Natural killer cell (primary cell): ENCODE results near the gene DOC2B. TPM values are rescaled to one million over a fixed set of nuclear protein-coding genes. Genes with fewer than 3 reads are reported as not detected.

ENCODE experiments used
- ATAC-seq, 3 donors: fragments of 150-1000 bp in 2 of 3; fragments of 200-7000 bp in 1 of 3; cut with Tn5 transposase; 1 replicate in 1 of 3; 2 replicates in 2 of 3; pipeline ENCODE4 v1.10.0; 2021; ENCODE audit warnings: mild to moderate bottlenecking in 2 of 3, moderate library complexity in 2 of 3
- DNase-seq, 2 donors: peaks; one replicate each; pipeline versions ENCODE4 v3.0.0 to v3.0.0-alpha.2; 2013 to 2021; ENCODE audit warnings: mixed read lengths in 1 of 2
- H3K27ac ChIP-seq: one replicate; pipeline ENCODE4 v1.5.1; 2013; ENCODE audit warnings: mild to moderate bottlenecking, low read length
- H3K27me3 ChIP-seq: one replicate; pipeline ENCODE4 v1.6.1; 2013; ENCODE audit warnings: low read length; ENCODE audit not compliant: control insufficient read depth, insufficient read depth
- H3K36me3 ChIP-seq: one replicate; pipeline ENCODE4 v1.6.1; 2013; ENCODE audit warnings: low read length; ENCODE audit not compliant: control insufficient read depth, insufficient read depth
- H3K4me1 ChIP-seq: one replicate; pipeline ENCODE4 v1.6.1; 2013; ENCODE audit warnings: low read length; ENCODE audit not compliant: control insufficient read depth, insufficient read depth
- H3K4me3 ChIP-seq: one replicate; pipeline ENCODE4 v1.5.1; 2013; ENCODE audit warnings: low read length
- H3K9me3 ChIP-seq: one replicate; pipeline ENCODE4 v1.6.1; 2013; ENCODE audit warnings: low read length; ENCODE audit not compliant: control insufficient read depth, insufficient read depth
- H3K27ac Mint-ChIP-seq, 2 donors: one replicate each; pipeline ENCODE4 v1.8.0; 2022; ENCODE audit warnings: mild to moderate bottlenecking in 2 of 2, mixed read lengths in 2 of 2, moderate library complexity in 1 of 2
- H3K27me3 Mint-ChIP-seq, 2 donors: one replicate each; pipeline ENCODE4 v1.8.0; 2022; ENCODE audit warnings: low read depth in 2 of 2, mixed read lengths in 2 of 2
- H3K36me3 Mint-ChIP-seq: one replicate; pipeline ENCODE4 v1.8.0; 2022; ENCODE audit warnings: mixed read lengths
- H3K4me1 Mint-ChIP-seq, 2 donors: one replicate each; pipeline ENCODE4 v1.8.0; 2022; ENCODE audit warnings: mixed read lengths in 2 of 2
- H3K4me3 Mint-ChIP-seq: one replicate; pipeline ENCODE4 v1.8.0; 2022; ENCODE audit warnings: mild to moderate bottlenecking, moderate library complexity, mixed read lengths
- H3K9me3 Mint-ChIP-seq, 2 donors: one replicate each; pipeline ENCODE4 v1.8.0; 2022; ENCODE audit warnings: mixed read lengths in 2 of 2
- WGBS: methylation state at CpG from one replicate; pipeline ENCODE4 v1.1.7; 2013; ENCODE audit warnings: missing lambda C conversion rate; ENCODE audit not compliant: insufficient coverage; 5-methylcytosine and 5-hydroxymethylcytosine counted together
- intact Hi-C: fragments of 100-400 bp; cut with micrococcal nuclease; formaldehyde crosslinking; loops from one replicate; pipeline ENCODE4 v1.14.2; 2022
- total RNA-seq, 4 donors: library from RNA; stranded (reverse); fragments of 120-200 nt in 1 of 4; gene quantifications; one replicate each; pipeline versions ENCODE4 v1.2.3 to v1.2.4, GENCODE V29; 2013 to 2022
- TF ChIP-seq, protein P1 (sequence below): fragments of 200-600 bp; IDR thresholded peaks from one replicate; pipeline ENCODE4 v1.8.0; 2022; ENCODE audit warnings: antibody characterized with exemption

DOC2B gene
- total RNA-seq, 3 donors from 2014 or later (not counting 1 experiment from before 2014, with no cell fraction given), result 0.07 to 0.20 TPM; not detected in 1

DNA sequence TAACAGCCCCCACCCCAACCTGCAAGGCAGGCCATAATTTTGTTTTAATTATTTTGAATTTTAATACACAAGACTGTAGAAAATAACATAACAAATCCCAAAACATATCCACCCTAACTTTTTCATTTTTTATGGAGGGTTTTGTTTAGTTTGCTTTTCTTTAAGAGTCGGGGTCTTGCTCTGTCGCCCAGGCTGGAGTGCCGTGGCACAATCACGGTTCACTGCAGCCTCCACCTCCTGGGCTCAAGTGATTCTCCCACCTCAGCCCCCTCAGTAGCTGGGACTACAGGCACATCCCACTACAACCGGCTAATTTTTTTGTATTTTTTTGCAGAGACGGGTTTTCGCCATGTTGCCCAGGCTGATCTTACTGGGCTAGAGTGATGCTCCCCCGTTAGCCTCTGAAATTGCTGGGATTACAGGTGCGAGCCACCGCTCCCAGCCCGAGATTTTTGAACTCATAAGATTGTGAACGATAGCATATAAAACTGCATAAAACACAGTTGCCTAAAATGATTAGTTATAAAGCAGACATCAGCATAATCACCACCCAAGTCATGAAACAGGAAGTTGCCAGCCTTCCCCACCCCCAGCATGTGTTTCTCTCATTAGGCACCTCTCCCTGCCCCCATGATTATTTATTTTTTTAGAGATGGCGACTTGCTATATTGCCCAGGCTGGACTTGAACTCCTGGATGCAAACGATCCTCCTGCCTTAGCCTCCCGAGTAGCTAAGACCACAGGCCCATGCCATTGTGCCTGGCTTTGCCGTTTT lies 13.6 kb upstream of the DOC2B start:
- 88% methylated on average over 16 of the region's 16 CpGs for WGBS
- H3K27ac ChIP-seq, result no peak overlapping the region
- H3K36me3 ChIP-seq, result no peaks in the 10 kb centered on the region
- DNase-seq (no peak), ATAC-seq (no peak)
- no peaks in the 10 kb centered on the region for H3K4me1 Mint-ChIP-seq
- H3K4me3 Mint-ChIP-seq, result no peak overlapping the region
- no peaks in the 10 kb centered on the region for H3K4me1 ChIP-seq
- peaks cover 0 to 7% of the 10 kb centered on the region in 2 donors for H3K27me3 Mint-ChIP-seq
- no peak overlapping the region for H3K4me3 ChIP-seq
- H3K27ac Mint-ChIP-seq, result no peak overlapping the region
- H3K9me3 Mint-ChIP-seq, result peaks cover 0 to 4% of the 10 kb centered on the region in 2 donors
- intact Hi-C loops, result no loop called here
- H3K27me3 ChIP-seq, result peaks cover 5% of the 10 kb centered on the region
- TF ChIP-seq, protein P1, sequence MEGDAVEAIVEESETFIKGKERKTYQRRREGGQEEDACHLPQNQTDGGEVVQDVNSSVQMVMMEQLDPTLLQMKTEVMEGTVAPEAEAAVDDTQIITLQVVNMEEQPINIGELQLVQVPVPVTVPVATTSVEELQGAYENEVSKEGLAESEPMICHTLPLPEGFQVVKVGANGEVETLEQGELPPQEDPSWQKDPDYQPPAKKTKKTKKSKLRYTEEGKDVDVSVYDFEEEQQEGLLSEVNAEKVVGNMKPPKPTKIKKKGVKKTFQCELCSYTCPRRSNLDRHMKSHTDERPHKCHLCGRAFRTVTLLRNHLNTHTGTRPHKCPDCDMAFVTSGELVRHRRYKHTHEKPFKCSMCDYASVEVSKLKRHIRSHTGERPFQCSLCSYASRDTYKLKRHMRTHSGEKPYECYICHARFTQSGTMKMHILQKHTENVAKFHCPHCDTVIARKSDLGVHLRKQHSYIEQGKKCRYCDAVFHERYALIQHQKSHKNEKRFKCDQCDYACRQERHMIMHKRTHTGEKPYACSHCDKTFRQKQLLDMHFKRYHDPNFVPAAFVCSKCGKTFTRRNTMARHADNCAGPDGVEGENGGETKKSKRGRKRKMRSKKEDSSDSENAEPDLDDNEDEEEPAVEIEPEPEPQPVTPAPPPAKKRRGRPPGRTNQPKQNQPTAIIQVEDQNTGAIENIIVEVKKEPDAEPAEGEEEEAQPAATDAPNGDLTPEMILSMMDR, result no peak
- H3K9me3 ChIP-seq, result no peaks in the 10 kb centered on the region
- no peaks in the 10 kb centered on the region for H3K36me3 Mint-ChIP-seq

DNA sequence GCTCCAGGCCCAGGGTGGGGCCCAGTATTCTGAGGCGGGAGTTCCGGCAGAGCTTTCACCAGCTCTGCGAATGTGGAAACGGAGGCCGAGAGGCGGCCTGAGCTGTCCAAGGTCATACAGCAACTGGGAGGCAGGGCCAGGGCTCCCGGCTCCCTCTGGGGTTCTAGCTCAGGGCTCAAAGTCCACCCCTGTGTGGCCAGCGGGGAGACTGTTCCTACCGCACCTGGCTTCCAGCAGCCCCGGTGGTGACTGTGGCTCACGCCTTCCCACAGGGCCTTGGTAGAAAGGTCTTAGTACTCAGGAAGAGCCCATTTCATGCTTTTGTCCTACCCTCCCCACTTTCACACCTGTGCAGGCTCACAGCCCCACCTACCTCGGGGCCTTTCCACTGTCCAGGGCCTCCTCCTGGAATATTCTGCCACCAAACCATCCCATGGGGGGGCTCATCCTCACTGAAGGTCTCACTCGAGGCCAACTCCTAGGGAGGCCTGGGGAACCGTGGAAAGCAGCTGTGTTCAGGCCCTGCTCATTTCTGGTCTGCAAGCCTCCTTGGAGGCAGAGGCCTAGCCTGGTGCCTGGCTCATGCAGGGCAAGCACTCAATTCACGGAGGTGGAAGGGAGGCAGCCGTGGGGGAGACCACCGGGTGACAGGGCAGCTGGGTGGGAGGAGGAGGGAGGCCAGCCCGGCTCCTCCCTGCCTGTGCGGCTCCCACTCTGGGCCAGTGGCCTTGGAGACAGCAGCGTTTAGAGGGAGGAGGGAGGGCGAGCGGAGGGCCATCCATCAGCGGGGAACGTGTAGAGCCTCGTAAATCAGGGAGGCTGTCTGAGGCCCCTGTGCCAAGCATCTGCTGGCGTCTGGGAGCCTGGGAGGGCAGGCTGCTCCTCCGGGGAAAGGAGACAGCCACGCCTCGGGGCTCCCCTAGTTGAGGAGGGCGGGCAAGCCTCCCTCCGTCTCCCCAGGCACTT lies 12.7 kb upstream of the DOC2B start:
- Histone ChIP-seq H3K4me1 (no peaks in the 10 kb centered on the region), H3K27ac (no peak overlapping the region), H3K36me3 (no peaks in the 10 kb centered on the region), H3K9me3 (no peaks in the 10 kb centered on the region), H3K27me3 (peaks cover 5% of the 10 kb centered on the region), H3K4me3 (no peak overlapping the region)
- 77% methylated on average over 28 of the region's 31 CpGs for WGBS
- Mint-ChIP-seq H3K27ac (no peak overlapping the region), H3K4me3 (no peak overlapping the region), H3K36me3 (no peaks in the 10 kb centered on the region), H3K27me3 (peaks cover 0 to 4% of the 10 kb centered on the region in 2 donors), H3K4me1 (no peaks in the 10 kb centered on the region), H3K9me3 (peaks cover 0 to 4% of the 10 kb centered on the region in 2 donors)
- TF ChIP-seq, protein P1, result no peak
- ATAC-seq, result no peak
- DNase-seq, result no peak
- intact Hi-C loops, result no loop called here

DNA sequence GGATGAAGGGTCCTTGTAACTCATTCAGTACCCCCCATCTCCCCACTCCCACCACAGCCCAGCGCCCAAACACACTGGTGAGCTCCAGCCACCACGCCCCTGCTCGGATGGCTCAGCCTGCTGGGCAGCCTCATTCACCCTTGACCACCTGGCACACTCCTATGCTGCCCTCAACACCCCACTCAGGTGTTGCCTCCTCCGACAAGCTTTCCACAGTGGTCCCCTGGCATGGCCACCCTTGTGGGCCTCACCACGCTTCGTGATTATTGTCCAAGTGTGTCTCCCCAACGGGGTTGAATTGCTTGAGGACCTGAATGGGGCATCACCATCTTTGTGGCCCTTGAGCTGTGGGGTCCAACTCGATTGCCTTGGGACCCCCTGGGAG lies 12.0 kb upstream of the DOC2B start:
- no peaks in the 10 kb centered on the region for H3K4me1 Mint-ChIP-seq
- peaks cover 0 to 4% of the 10 kb centered on the region in 2 donors for H3K9me3 Mint-ChIP-seq
- peaks cover 5% of the 10 kb centered on the region for H3K27me3 ChIP-seq
- 93% methylated on average over 8 of the region's 8 CpGs for WGBS
- H3K9me3 ChIP-seq, result no peaks in the 10 kb centered on the region
- H3K36me3 Mint-ChIP-seq, result no peaks in the 10 kb centered on the region
- no peaks in the 10 kb centered on the region for H3K27me3 Mint-ChIP-seq
- no peaks in the 10 kb centered on the region for H3K36me3 ChIP-seq
- intact Hi-C loops, result no loop called here
- no peak overlapping the region for H3K27ac ChIP-seq
- TF ChIP-seq, protein P1, result no peak
- DNase-seq (no peak), ATAC-seq (no peak)
- H3K4me3 ChIP-seq, result no peak overlapping the region
- no peak overlapping the region for H3K27ac Mint-ChIP-seq
- H3K4me3 Mint-ChIP-seq, result no peak overlapping the region
- no peaks in the 10 kb centered on the region for H3K4me1 ChIP-seq
